Lower lobe of right lung (tissue), 2 donors: Measurements from ENCODE around the gene SCEL. TPM values are rescaled to one million over a fixed set of nuclear protein-coding genes. Genes with fewer than 3 reads are reported as not detected.

Source experiments
- ATAC-seq, 2 donors: fragments of 200-7000 bp; cut with Tn5 transposase; one replicate each; pipeline ENCODE4 v1.9.1; 2020 to 2022; ENCODE audit warnings: mild to moderate bottlenecking in 2 of 2, moderate library complexity in 2 of 2
- DNase-seq: peaks from one replicate; pipeline ENCODE4 v3.0.0-alpha.2; 2020
- H3K27ac ChIP-seq: fragments of 200-600 bp; one replicate; pipeline ENCODE4 v1.8.0; 2022
- H3K27me3 ChIP-seq: fragments of 200-600 bp; one replicate; pipeline ENCODE4 v1.8.0; 2022; ENCODE audit warnings: low read depth
- H3K36me3 ChIP-seq: fragments of 200-600 bp; one replicate; pipeline ENCODE4 v1.8.0; 2022; ENCODE audit warnings: mild to moderate bottlenecking
- H3K4me1 ChIP-seq: fragments of 200-600 bp; one replicate; pipeline ENCODE4 v1.8.0; 2022
- H3K4me3 ChIP-seq: fragments of 200-600 bp; one replicate; pipeline ENCODE4 v1.8.0; 2022; ENCODE audit warnings: mild to moderate bottlenecking
- H3K9me3 ChIP-seq: fragments of 200-600 bp; one replicate; pipeline ENCODE4 v1.8.0; 2022
- intact Hi-C: fragments of 100-400 bp; cut with DNase I; formaldehyde crosslinking; loops from one replicate; pipeline ENCODE4 v1.11.0; 2022
- total RNA-seq: library from RNA; stranded (reverse); fragmentation: NEBNext Ultra II Directional; extraction: Animal tissue kit (Norgen Biotek cat#: 25700); gene quantifications from one replicate; pipeline ENCODE4 v1.2.1, GENCODE V29; 2021
- TF ChIP-seq, protein P1 (sequence below): fragments of 200-600 bp; IDR thresholded peaks from one replicate; pipeline ENCODE4 v1.8.0; 2022; ENCODE audit warnings: antibody characterized with exemption, mild to moderate bottlenecking
- donor health status: DM: no; HTN: yes; CAD: no; lungs with severe emphysema.

The SCEL gene
- total RNA-seq, 1 donor from 2014 or later = 54.8 TPM

DNA sequence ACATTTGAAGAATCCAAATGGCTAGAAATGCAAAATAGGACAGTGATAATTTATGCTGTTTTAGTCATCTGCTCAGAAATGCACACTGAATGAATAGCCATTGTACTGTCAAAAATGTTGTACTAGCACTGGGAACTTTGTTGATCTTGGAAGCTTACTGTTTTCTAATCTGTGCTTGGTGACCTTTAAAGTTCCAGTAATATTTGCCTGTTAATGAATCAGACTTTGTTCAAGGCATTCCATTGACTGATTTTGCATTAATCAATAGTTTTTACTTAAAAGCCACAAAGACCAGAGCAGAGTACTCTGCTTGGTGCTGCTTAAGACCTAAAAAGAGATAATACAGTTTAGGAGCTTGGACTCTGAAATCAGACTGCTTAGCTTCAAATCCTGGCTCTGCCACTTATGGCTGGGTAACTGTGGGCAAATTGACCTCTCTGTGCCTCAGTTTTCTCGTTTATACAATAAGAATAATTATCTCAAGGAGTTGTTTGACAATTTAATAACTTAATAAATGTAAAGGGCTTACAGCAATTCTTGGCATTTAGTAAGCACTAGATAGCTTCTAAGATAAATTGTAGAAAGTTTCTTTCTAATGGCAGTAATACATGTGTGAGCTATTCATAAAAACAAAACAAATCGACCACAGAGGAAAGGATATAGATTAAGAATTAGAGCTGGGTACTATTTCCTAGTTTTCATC, 157.4 kb downstream of the SCEL start:
- no peaks in the 10 kb centered on the region for H3K9me3 ChIP-seq
- ATAC-seq = no peak

DNA sequence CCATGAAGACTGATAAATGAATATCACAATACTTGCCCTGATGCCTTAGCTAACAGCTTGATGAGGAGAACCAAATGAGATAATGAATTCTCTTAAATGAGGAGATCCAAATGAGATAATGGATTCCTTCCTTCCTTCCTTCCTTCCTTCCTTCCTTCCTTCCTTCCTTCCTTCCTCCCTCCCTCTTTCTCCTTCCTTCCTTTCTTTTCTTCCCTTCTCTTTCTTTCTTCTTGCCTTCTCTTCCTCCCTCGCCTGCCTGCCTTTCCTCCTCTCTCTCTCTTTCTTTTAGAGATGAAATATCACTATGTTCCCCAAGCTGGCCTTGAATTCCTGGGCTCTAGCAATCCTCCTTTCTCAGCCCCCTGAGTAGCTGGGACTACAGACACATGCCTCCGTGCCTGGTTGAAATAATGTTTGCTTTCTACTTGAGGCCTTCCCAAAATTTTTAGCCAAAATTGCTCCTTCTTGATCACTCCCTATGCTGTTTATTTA, 158.0 kb downstream of the SCEL start:
- Histone ChIP-seq H3K4me1 (peaks cover 9% of the 10 kb centered on the region), H3K27me3 (no peaks in the 10 kb centered on the region), H3K4me3 (no peak overlapping the region), H3K36me3 (no peaks in the 10 kb centered on the region), H3K9me3 (no peaks in the 10 kb centered on the region), H3K27ac (no peak overlapping the region)
- TF ChIP-seq, protein P1, sequence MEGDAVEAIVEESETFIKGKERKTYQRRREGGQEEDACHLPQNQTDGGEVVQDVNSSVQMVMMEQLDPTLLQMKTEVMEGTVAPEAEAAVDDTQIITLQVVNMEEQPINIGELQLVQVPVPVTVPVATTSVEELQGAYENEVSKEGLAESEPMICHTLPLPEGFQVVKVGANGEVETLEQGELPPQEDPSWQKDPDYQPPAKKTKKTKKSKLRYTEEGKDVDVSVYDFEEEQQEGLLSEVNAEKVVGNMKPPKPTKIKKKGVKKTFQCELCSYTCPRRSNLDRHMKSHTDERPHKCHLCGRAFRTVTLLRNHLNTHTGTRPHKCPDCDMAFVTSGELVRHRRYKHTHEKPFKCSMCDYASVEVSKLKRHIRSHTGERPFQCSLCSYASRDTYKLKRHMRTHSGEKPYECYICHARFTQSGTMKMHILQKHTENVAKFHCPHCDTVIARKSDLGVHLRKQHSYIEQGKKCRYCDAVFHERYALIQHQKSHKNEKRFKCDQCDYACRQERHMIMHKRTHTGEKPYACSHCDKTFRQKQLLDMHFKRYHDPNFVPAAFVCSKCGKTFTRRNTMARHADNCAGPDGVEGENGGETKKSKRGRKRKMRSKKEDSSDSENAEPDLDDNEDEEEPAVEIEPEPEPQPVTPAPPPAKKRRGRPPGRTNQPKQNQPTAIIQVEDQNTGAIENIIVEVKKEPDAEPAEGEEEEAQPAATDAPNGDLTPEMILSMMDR = no peak
- intact Hi-C loops = no loop called here
- DNase-seq (no peak), ATAC-seq (no peak)

More for the DNA sequence above, 157.4 kb downstream of the SCEL start:
- no peaks in the 10 kb centered on the region for H3K27me3 ChIP-seq
- H3K36me3 ChIP-seq = no peaks in the 10 kb centered on the region
- TF ChIP-seq, protein P1 = no peak
- H3K4me1 ChIP-seq = peaks cover 9% of the 10 kb centered on the region
- no peak overlapping the region for H3K27ac ChIP-seq
- DNase-seq = no peak
- intact Hi-C loops = no loop called here
- H3K4me3 ChIP-seq = no peak overlapping the region

Other genes starting within 250 kb of the SCEL start
- 91.6 TPM for gene MYCBP2, start 208.6 kb upstream of the SCEL start, total RNA-seq
- 16.4 TPM for gene SLAIN1, start 162.0 kb downstream of the SCEL start, total RNA-seq